Measurements from ENCODE around the gene PIGV. TPM values are rescaled to one million over a fixed set of nuclear protein-coding genes. Genes with fewer than 3 reads are reported as not detected.

PIGV gene
- total RNA-seq, 4 donors from 2014 or later = 11.8 to 15.2 (median 13.7) TPM

DNA sequence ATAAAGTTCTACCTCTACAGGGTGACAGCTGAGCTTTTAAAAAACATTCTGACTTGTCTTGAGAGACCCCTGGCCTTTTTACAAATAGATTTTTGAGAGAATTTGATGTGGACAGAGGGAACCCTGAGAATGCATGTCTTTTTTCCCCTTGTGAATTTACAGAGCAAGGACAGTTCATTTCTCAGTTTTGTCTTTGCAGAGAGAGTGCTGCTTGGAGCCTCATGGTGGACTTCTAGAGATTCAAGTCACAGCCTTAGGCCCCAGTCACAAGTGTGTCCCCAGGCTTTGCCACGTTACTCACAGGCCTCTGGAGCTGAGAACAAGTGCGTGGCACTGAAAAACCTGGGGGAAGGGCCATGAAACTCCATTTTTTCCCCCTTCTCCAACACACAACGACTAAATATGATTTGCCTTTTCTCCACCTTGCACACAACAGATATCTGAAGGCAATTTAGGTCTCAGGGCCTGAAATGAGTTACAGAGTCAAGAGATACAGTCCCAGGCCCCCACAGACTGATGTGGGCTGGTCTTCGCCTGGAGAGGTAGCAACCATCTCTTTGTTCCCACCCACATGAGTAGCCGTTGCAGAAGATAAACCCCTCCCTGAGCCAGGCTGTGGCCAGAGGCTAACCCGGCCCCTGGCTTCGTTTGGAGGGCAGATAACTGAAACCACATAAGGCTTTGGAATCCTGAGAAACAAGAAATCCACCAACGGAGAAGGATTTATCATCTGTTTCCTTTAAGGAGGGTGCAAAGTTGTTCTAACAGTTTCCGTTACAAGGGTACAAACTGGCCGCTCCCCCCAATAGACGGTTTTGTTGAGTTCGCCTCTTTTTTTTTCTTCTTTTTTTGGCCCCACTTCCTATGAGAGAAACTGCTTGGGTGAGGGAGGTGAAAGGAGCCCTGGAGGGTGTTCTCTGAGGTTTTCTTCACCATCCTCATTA lies 1.0 kb upstream of the PIGV start:
- DNase-seq (ENCODE audit: extremely low spot score) = peak; percentile 95
- intact Hi-C loops (cut with DNase I) = loop anchor here (5.0 to 10.0 kb wide), 2 partner anchors 62 to 109 kb away; no protein-coding TSS in a partner anchor
- H3K36me3 ChIP-seq = peaks cover 0 to 12% (median under 1%) of the 10 kb centered on the region in 4 donors
- peak overlapping the region; percentile 67 to 90 (median 72) for H3K4me3 ChIP-seq
- no peaks in the 10 kb centered on the region for H3K27me3 ChIP-seq
- no peak for TF ChIP-seq EP300 (IDR thresholded peaks at IDR 0.05)
- peak; percentile 71 to 86 for TF ChIP-seq POLR2AphosphoS5 (IDR thresholded peaks at IDR 0.05)
- TF ChIP-seq, protein P1, sequence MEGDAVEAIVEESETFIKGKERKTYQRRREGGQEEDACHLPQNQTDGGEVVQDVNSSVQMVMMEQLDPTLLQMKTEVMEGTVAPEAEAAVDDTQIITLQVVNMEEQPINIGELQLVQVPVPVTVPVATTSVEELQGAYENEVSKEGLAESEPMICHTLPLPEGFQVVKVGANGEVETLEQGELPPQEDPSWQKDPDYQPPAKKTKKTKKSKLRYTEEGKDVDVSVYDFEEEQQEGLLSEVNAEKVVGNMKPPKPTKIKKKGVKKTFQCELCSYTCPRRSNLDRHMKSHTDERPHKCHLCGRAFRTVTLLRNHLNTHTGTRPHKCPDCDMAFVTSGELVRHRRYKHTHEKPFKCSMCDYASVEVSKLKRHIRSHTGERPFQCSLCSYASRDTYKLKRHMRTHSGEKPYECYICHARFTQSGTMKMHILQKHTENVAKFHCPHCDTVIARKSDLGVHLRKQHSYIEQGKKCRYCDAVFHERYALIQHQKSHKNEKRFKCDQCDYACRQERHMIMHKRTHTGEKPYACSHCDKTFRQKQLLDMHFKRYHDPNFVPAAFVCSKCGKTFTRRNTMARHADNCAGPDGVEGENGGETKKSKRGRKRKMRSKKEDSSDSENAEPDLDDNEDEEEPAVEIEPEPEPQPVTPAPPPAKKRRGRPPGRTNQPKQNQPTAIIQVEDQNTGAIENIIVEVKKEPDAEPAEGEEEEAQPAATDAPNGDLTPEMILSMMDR (IDR thresholded peaks at IDR 0.05) = peak in 1 of 3 experiments; percentile 10
- no peaks in the 10 kb centered on the region for H3K9me3 ChIP-seq
- peak overlapping the region; percentile 90 to 98 (median 98) for H3K27ac ChIP-seq (replicated peaks in 1 of 4)
- 6% methylated on average over 12 of the region's 12 CpGs for WGBS
- peaks cover 58 to 84% (median 70%) of the 10 kb centered on the region in 4 donors for H3K4me1 ChIP-seq

DNA sequence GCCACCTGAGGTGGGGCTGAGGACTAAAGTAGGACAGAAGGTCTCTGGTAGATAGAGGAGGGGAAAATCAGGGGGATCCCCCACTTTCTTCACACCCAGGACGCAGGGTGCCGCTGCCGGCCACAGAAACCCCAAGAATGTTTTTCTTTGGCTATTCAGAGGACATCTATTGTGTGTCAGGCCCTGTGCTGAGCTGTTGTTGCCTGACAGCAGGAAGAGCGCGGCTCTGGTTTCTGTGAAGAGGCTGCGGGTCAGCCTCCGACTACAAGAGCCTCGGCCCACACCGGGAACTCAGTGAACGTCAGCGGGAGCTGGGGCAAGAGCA lies 407 bp upstream of the PIGV start:
- peaks cover 0 to 8% (median 0%) of the 10 kb centered on the region in 4 donors for H3K36me3 ChIP-seq
- no peaks in the 10 kb centered on the region for H3K9me3 ChIP-seq
- no peaks in the 10 kb centered on the region for H3K27me3 ChIP-seq
- H3K27ac ChIP-seq (replicated peaks in 1 of 4) = peak overlapping the region; percentile 90 to 98 (median 98)
- WGBS = 0% methylated on average over 11 of the region's 11 CpGs
- intact Hi-C loops (cut with DNase I) = loop anchor here (5.0 to 10.0 kb wide), 2 partner anchors 63 to 110 kb away; no protein-coding TSS in a partner anchor
- DNase-seq (ENCODE audit: extremely low spot score) = no peak
- peaks cover 52 to 79% (median 64%) of the 10 kb centered on the region in 4 donors for H3K4me1 ChIP-seq
- TF ChIP-seq, protein P1 (IDR thresholded peaks at IDR 0.05) = no peak
- TF ChIP-seq EP300 (IDR thresholded peaks at IDR 0.05) = no peak
- TF ChIP-seq POLR2A (IDR thresholded peaks at IDR 0.05; ENCODE audit: low read depth) = no peak
- TF ChIP-seq POLR2AphosphoS5 (IDR thresholded peaks at IDR 0.05) = no peak
- peak overlapping the region; percentile 67 to 90 (median 72) for H3K4me3 ChIP-seq

DNA sequence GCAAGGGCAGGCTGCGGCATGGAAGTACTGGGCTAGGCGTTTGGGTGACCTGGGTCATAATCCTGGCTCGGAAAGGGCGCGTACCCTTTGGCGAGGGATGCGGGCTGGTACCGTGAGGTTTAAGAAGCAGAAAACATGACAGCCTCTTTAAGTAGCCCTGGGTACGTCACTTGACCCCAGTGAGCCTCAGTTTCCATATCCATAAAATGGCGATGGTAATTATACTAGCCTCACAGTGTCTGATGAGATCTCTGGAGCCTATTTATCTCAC lies 700 bp downstream of the PIGV start:
- TF ChIP-seq POLR2AphosphoS5 (IDR thresholded peaks at IDR 0.05) (no peak), POLR2A (IDR thresholded peaks at IDR 0.05; ENCODE audit: low read depth) (no peak), EP300 (IDR thresholded peaks at IDR 0.05) (no peak)
- TF ChIP-seq, protein P1 (IDR thresholded peaks at IDR 0.05) = no peak
- no peaks in the 10 kb centered on the region for H3K27me3 ChIP-seq
- peak overlapping the region; percentile 90 to 98 (median 98) for H3K27ac ChIP-seq (replicated peaks in 1 of 4)
- H3K9me3 ChIP-seq = no peaks in the 10 kb centered on the region
- H3K4me3 ChIP-seq = peak overlapping the region; percentile 67 to 90 (median 72)
- WGBS = 0% methylated on average over 5 of the region's 10 CpGs
- H3K4me1 ChIP-seq = peaks cover 41 to 68% (median 53%) of the 10 kb centered on the region in 4 donors
- no peak for DNase-seq (ENCODE audit: extremely low spot score)
- intact Hi-C loops (cut with DNase I) = loop anchor here (2.0 to 10.0 kb wide), 4 partner anchors 64 to 186 kb away; no protein-coding TSS in a partner anchor
- H3K36me3 ChIP-seq = peaks cover 0 to 18% (median 2%) of the 10 kb centered on the region in 4 donors

DNA sequence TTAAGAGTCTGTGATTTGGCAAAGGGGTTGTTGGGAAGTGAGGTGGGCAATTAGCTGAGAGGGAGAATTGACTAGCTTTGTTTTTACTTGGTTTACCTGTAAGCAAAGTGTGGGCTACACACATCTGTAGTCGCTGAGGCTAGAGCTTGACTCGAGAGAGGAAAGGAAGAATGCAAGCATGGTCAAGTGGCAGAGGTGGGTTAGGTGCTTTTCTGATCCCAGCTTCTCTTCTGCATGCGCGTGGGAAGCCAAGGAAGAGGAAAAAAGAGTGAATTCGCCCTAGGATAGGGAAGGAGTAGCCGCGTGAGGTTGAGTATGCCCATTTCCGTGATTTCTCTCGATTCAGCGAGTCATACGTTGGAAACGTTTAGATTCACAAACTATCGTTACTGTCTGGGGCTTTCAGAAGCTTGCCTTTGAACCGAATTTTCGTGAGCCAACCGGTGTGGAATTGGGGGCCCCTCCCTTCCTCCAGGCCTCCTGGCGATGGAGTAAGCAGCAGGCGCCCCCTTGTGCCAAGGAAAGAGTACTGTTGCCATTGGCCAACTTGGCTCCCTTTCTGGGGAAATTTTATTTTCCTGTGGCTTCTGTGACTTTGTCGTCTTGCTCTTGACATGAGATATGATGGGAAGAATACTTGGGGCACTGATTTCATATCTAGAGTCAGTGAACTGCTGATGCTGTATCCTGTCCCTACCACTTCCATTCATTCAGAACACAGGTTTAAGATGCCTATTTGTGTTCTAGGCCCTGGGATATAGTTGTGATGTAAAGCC lies 1.3 kb downstream of the PIGV start:
- TF ChIP-seq POLR2A (IDR thresholded peaks at IDR 0.05; ENCODE audit: low read depth) (no peak), POLR2AphosphoS5 (IDR thresholded peaks at IDR 0.05) (peak; percentile 81 to 86), EP300 (IDR thresholded peaks at IDR 0.05) (no peak)
- TF ChIP-seq, protein P1 (IDR thresholded peaks at IDR 0.05) = peak; percentile 94 to 99 (median 97)
- Histone ChIP-seq H3K36me3 (peaks cover 1 to 23% (median 7%) of the 10 kb centered on the region in 4 donors), H3K4me1 (peaks cover 35 to 62% (median 48%) of the 10 kb centered on the region in 4 donors), H3K4me3 (peak overlapping the region; percentile 67 to 90 (median 72)), H3K27me3 (no peaks in the 10 kb centered on the region), H3K9me3 (no peaks in the 10 kb centered on the region), H3K27ac (replicated peaks in 1 of 4) (peak overlapping the region; percentile 90 to 98 (median 98))
- WGBS = 1% methylated on average over 19 of the region's 19 CpGs
- DNase-seq (ENCODE audit: extremely low spot score) = peak; percentile 95
- intact Hi-C loops (cut with DNase I) = loop anchor here (2.0 to 10.0 kb wide), 4 partner anchors 64 to 186 kb away; no protein-coding TSS in a partner anchor

Data from esophagus muscularis mucosa (tissue), 4 donors.